IPS-NIHi7 (cell line): Measurements from ENCODE around the gene IL1RAPL1.
"Not testable (repeated sequence)": the region's sequence is repeated elsewhere in the genome, so short reads cannot be mapped to it uniquely, and the experiment has no call there.

Experiments
- DNase-seq: peaks from one replicate; pipeline ENCODE4 v3.0.0; 2012; ENCODE audit warnings: mixed read lengths; ENCODE audit errors: extremely low spot score

IL1RAPL1 gene

GRCh38 chrX:28787206-28787605 is 200.0 kb downstream of the IL1RAPL1 start:
- DNase-seq = no peak

GRCh38 chrX:28800671-28801070 is 213.4 kb downstream of the IL1RAPL1 start:
- not testable (repeated sequence) for DNase-seq

GRCh38 chrX:28802625-28803024 is 215.4 kb downstream of the IL1RAPL1 start:
- DNase-seq = no peak

GRCh38 chrX:28835991-28836390 is 248.7 kb downstream of the IL1RAPL1 start:
- DNase-seq = no peak

- DNase-seq = peak; percentile 21
Observed at GRCh38 chrX:28843817-28844216, 256.6 kb downstream of the IL1RAPL1 start.

GRCh38 chrX:28847423-28847822 is 260.2 kb downstream of the IL1RAPL1 start:
- peak; percentile 58 for DNase-seq

- no peak for DNase-seq
Observed at GRCh38 chrX:28848707-28849106, 261.5 kb downstream of the IL1RAPL1 start.

GRCh38 chrX:28850955-28851354 is 263.7 kb downstream of the IL1RAPL1 start:
- peak; percentile 10 for DNase-seq

- DNase-seq = no peak
Observed at GRCh38 chrX:28851871-28852270, 264.6 kb downstream of the IL1RAPL1 start.

- no peak for DNase-seq
Observed at GRCh38 chrX:28854637-28855036, 267.4 kb downstream of the IL1RAPL1 start.

GRCh38 chrX:28876408-28876807 is 289.2 kb downstream of the IL1RAPL1 start:
- no peak for DNase-seq

- no peak for DNase-seq
Observed at GRCh38 chrX:28876901-28877300, 289.7 kb downstream of the IL1RAPL1 start.

- no peak for DNase-seq
Observed at GRCh38 chrX:28880136-28880535, 292.9 kb downstream of the IL1RAPL1 start.

- no peak for DNase-seq
Observed at GRCh38 chrX:28884823-28885222, 297.6 kb downstream of the IL1RAPL1 start.

GRCh38 chrX:28888416-28888815 is 301.2 kb downstream of the IL1RAPL1 start:
- DNase-seq = no peak

- DNase-seq = no peak
Observed at GRCh38 chrX:28889591-28890090, 302.4 kb downstream of the IL1RAPL1 start.

GRCh38 chrX:28901637-28902036 is 314.4 kb downstream of the IL1RAPL1 start:
- no peak for DNase-seq

GRCh38 chrX:28910487-28910886 is 323.2 kb downstream of the IL1RAPL1 start:
- no peak for DNase-seq

GRCh38 chrX:28920153-28920943 is 333.1 kb downstream of the IL1RAPL1 start:
- DNase-seq = peak; percentile 25

- DNase-seq = no peak
Observed at GRCh38 chrX:28922106-28922505, 334.9 kb downstream of the IL1RAPL1 start.

- DNase-seq = no peak
Observed at GRCh38 chrX:28946846-28947245, 359.6 kb downstream of the IL1RAPL1 start.

- DNase-seq = no peak
Observed at GRCh38 chrX:28960063-28960462, 372.8 kb downstream of the IL1RAPL1 start.

GRCh38 chrX:28966331-28966730 is 379.1 kb downstream of the IL1RAPL1 start:
- no peak for DNase-seq

GRCh38 chrX:28969126-28969525 is 381.9 kb downstream of the IL1RAPL1 start:
- DNase-seq = no peak
